ENCODE measurements around the gene PHAF1.

The PHAF1 gene

DNA sequence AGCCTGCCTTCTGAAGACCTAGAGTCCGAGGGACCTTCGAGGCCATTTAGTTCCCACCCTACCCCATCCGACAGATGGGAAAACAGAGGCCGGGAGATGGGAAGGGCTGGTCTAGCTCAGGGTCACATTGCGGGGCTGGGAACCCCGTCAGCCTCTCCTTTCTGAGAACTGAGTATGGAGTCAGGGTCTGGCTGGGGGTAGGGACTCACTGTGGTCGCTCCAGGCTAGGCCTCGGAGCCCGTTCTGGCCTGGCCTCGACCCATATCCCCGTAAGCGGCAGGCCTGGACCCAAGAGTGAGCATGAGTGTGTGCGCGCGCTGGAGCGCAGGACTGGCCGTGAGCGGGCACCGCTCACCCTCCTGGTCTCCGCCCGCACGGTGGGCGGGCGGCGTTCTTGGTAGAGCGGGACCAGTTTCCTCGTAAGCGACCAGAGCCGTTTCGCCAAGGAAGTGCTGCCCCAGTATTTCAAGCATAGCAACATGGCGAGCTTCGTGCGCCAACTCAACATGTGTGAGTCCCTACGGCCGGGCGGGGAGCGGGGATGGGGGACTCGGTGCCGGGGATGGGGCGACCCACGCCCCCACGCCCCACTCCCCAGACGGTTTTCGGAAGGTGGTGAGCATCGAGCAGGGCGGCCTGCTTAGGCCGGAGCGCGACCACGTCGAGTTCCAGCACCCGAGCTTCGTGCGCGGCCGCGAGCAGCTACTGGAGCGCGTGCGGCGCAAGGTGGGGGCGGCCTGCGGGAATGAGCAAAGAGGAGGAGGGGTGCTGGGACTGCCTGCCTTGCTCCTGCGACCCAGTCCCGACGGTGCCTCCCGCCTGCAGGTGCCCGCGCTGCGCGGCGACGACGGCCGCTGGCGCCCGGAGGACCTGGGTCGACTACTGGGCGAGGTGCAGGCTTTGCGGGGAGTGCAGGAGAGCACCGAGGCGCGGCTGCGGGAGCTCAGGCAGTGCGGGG is 55.7 kb downstream of the PHAF1 start:
- TF ChIP-seq GABPA (IDR thresholded peaks at IDR 0.05; ENCODE audit: low read depth) (no peak), SPI1 (IDR thresholded peaks at IDR 0.05; ENCODE audit: borderline replicate concordance, low read depth) (no peak), POLR2AphosphoS5 (IDR thresholded peaks at IDR 0.05; ENCODE audit: low read depth) (no peak)
- TF ChIP-seq, protein P1, sequence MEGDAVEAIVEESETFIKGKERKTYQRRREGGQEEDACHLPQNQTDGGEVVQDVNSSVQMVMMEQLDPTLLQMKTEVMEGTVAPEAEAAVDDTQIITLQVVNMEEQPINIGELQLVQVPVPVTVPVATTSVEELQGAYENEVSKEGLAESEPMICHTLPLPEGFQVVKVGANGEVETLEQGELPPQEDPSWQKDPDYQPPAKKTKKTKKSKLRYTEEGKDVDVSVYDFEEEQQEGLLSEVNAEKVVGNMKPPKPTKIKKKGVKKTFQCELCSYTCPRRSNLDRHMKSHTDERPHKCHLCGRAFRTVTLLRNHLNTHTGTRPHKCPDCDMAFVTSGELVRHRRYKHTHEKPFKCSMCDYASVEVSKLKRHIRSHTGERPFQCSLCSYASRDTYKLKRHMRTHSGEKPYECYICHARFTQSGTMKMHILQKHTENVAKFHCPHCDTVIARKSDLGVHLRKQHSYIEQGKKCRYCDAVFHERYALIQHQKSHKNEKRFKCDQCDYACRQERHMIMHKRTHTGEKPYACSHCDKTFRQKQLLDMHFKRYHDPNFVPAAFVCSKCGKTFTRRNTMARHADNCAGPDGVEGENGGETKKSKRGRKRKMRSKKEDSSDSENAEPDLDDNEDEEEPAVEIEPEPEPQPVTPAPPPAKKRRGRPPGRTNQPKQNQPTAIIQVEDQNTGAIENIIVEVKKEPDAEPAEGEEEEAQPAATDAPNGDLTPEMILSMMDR (IDR thresholded peaks at IDR 0.05; ENCODE audit: insufficient read depth, low read length) = no peak
- TF ChIP-seq, protein P2, sequence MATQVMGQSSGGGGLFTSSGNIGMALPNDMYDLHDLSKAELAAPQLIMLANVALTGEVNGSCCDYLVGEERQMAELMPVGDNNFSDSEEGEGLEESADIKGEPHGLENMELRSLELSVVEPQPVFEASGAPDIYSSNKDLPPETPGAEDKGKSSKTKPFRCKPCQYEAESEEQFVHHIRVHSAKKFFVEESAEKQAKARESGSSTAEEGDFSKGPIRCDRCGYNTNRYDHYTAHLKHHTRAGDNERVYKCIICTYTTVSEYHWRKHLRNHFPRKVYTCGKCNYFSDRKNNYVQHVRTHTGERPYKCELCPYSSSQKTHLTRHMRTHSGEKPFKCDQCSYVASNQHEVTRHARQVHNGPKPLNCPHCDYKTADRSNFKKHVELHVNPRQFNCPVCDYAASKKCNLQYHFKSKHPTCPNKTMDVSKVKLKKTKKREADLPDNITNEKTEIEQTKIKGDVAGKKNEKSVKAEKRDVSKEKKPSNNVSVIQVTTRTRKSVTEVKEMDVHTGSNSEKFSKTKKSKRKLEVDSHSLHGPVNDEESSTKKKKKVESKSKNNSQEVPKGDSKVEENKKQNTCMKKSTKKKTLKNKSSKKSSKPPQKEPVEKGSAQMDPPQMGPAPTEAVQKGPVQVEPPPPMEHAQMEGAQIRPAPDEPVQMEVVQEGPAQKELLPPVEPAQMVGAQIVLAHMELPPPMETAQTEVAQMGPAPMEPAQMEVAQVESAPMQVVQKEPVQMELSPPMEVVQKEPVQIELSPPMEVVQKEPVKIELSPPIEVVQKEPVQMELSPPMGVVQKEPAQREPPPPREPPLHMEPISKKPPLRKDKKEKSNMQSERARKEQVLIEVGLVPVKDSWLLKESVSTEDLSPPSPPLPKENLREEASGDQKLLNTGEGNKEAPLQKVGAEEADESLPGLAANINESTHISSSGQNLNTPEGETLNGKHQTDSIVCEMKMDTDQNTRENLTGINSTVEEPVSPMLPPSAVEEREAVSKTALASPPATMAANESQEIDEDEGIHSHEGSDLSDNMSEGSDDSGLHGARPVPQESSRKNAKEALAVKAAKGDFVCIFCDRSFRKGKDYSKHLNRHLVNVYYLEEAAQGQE (IDR thresholded peaks at IDR 0.05; ENCODE audit: insufficient replicate concordance, low read depth) = no peak
- Histone ChIP-seq H3K4me3 (replicated peaks; ENCODE audit: insufficient read depth, low read length) (no peak overlapping the region), H3K27me3 (ENCODE audit: insufficient read depth, poor library complexity, severe bottlenecking) (peaks cover 60% of the 10 kb centered on the region), H3K27ac (replicated peaks) (no peak overlapping the region)
- no peak for DNase-seq (ENCODE audit: low read depth in 1 of 2, low spot score in 1 of 2)

DNA sequence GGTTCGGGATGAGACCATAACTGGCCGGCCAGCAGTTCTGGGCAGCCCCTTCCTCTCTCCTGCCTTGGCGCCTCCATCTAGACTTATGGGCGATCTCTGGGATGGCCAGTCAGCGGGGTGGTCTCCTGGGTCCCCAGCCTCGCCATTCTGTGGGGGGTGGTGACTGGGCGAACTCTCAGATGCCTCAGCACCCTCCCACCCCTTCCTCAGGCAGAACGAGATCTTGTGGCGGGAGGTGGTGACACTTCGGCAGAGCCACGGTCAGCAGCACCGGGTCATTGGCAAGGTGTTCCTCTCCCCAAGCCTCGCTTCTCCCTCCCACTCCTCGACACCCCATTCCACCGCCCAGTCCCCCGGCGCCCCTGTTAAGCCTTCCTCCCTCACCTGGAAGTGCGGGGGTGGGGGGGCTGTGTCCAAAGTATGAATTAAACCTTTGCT is 56.4 kb downstream of the PHAF1 start:
- no peak for TF ChIP-seq SPI1 (IDR thresholded peaks at IDR 0.05; ENCODE audit: borderline replicate concordance, low read depth)
- H3K27me3 ChIP-seq (ENCODE audit: insufficient read depth, poor library complexity, severe bottlenecking) = peaks cover 66% of the 10 kb centered on the region
- DNase-seq (ENCODE audit: low read depth in 1 of 2, low spot score in 1 of 2) = no peak
- H3K4me3 ChIP-seq (replicated peaks; ENCODE audit: insufficient read depth, low read length) = no peak overlapping the region
- H3K27ac ChIP-seq (replicated peaks) = no peak overlapping the region

DNA sequence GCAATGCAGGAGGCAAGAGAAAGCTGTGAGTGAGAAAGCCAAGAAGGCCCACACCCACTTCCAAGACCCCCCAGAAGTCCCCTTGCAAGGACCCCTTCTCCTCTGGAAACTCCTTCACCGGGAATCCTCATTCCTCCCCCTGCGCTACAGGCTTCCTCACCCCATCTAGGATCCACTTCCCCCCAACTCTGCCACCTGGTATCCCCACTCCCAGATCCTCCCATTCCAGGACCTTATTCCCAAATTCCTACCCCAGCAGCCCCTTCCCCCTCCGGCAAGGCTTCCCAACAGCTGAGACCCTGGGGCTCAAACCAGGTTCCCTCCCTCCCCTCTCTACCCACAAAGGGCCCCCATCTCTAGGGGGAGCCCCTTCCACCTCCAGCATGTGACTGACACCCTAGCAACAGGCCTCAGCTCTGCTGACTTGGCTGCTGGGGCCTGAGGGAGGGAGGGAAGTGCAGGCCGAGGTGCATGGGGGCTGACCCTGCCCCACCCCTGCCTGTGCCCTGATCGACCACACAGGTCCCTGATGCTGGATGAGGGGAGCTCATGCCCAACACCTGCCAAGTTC is 56.9 kb downstream of the PHAF1 start:
- Histone ChIP-seq H3K27ac (replicated peaks) (no peak overlapping the region), H3K27me3 (ENCODE audit: insufficient read depth, poor library complexity, severe bottlenecking) (peaks cover 71% of the 10 kb centered on the region), H3K4me3 (replicated peaks; ENCODE audit: insufficient read depth, low read length) (no peak overlapping the region)
- no peak for DNase-seq (ENCODE audit: low read depth in 1 of 2, low spot score in 1 of 2)
- TF ChIP-seq POLR2AphosphoS5 (IDR thresholded peaks at IDR 0.05; ENCODE audit: low read depth) (no peak), SPI1 (IDR thresholded peaks at IDR 0.05; ENCODE audit: borderline replicate concordance, low read depth) (no peak)
- TF ChIP-seq, protein P2 (IDR thresholded peaks at IDR 0.05; ENCODE audit: insufficient replicate concordance, low read depth) = no peak

DNA sequence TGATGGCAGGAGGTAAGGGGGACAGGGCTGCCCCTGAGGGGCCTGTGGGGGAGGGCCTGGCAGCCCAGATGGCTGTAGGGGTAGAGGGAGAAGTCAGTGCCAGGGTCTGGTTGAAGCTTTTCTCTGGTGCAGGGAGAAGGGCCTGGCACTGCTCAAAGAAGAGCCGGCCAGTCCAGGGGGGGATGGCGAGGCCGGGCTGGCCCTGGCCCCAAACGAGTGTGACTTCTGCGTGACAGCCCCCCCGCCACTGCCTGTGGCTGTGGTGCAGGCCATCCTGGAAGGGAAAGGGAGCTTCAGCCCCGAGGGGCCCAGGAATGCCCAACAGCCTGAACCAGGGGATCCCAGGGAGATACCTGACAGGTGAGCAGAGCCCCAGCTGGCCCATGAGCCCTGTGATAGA is 57.8 kb downstream of the PHAF1 start:
- no peak for TF ChIP-seq SPI1 (IDR thresholded peaks at IDR 0.05; ENCODE audit: borderline replicate concordance, low read depth)
- TF ChIP-seq POLR2AphosphoS5 (IDR thresholded peaks at IDR 0.05; ENCODE audit: low read depth) = no peak
- TF ChIP-seq, protein P1 (IDR thresholded peaks at IDR 0.05; ENCODE audit: insufficient read depth, low read length) = no peak
- TF ChIP-seq, protein P2 (IDR thresholded peaks at IDR 0.05; ENCODE audit: insufficient replicate concordance, low read depth) = no peak
- TF ChIP-seq GABPA (IDR thresholded peaks at IDR 0.05; ENCODE audit: low read depth) = no peak
- Histone ChIP-seq H3K27me3 (ENCODE audit: insufficient read depth, poor library complexity, severe bottlenecking) (peaks cover 70% of the 10 kb centered on the region), H3K27ac (replicated peaks) (no peak overlapping the region), H3K4me3 (replicated peaks; ENCODE audit: insufficient read depth, low read length) (no peak overlapping the region)
- no peak for DNase-seq (ENCODE audit: low read depth in 1 of 2, low spot score in 1 of 2)

Measured in HL-60 (cell line).